Keratinocyte (primary cell): ENCODE measurements around the gene BCAP31.

ENCODE experiments used
- CTCF ChIP-seq, 3 experiments: IDR thresholded peaks in 1 of 3; conservative IDR thresholded peaks in 1 of 3; optimal IDR thresholded peaks in 1 of 3; 2 replicates in 2 of 3; 3 replicates in 1 of 3; pipeline versions ENCODE3 to v1.5.1; 2011; ENCODE audit warnings: low read length in 3 of 3, mild to moderate bottlenecking in 3 of 3, moderate library complexity in 2 of 3, control low read depth in 1 of 3, inconsistent platforms in 1 of 3; ENCODE audit not compliant: insufficient read depth in 2 of 3; ENCODE audit errors: extremely low read depth in 1 of 3
- EZH2 ChIP-seq: IDR thresholded peaks from one replicate; pipeline ENCODE4 v1.6.1; 2012; ENCODE audit warnings: inconsistent platforms, mild to moderate bottlenecking, low read length, moderate library complexity

GRCh38 chrX:153670748-153671588 lies 53.2 kb downstream of the BCAP31 start:
- TF ChIP-seq CTCF (optimal IDR thresholded peaks at IDR 0.05 in 1 of 3, IDR thresholded peaks at IDR 0.05 in 1 of 3, conservative IDR thresholded peaks at IDR 0.05 in 1 of 3; ENCODE audit: extremely low read depth in 1 of 3, insufficient read depth in 2 of 3, low read length in 3 of 3) (no peak), EZH2 (no peak)
